Stimulated activated CD4-positive, alpha-beta T cell treated with anti-CD3 and anti-CD28 coated beads, Interleukin-4, amount 100 ng/mL, for 4 hours (primary cell): ENCODE data around the gene ADAMTS3.

Experiments used
- DNase-seq, 2 experiments: peaks; one replicate each; pipeline ENCODE4 v3.0.0-alpha.2; 2020

ADAMTS3 gene

GRCh38 chr4:72391281-72391680 lies 177.7 kb downstream of the ADAMTS3 start:
- no peak for DNase-seq

DNA sequence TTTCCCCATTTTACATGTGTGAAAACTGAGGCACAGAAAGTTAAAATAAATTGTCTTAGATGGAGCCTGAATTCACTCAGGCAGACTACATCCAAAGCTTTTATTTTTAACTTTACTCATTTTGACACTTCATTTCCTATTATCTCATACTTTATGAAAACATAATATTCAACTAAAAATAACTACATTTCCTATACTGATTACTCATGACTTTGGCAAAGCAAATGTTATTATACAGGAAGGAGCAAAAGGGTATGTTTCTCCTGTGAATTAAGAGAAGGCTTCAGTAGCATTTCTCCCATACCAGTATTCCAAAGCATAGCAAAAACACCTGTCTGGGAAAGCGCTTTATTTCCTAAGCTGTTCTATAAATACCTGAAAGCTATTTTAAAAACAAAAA lies 178.6 kb downstream of the ADAMTS3 start:
- no peak for DNase-seq

- DNase-seq = no peak
These were observed 180.5 kb downstream of the ADAMTS3 start for GRCh38 chr4:72388521-72388920.

GRCh38 chr4:72387959-72388358 lies 181.1 kb downstream of the ADAMTS3 start:
- DNase-seq = no peak

GRCh38 chr4:72383439-72383838 lies 185.6 kb downstream of the ADAMTS3 start:
- no peak for DNase-seq

DNA sequence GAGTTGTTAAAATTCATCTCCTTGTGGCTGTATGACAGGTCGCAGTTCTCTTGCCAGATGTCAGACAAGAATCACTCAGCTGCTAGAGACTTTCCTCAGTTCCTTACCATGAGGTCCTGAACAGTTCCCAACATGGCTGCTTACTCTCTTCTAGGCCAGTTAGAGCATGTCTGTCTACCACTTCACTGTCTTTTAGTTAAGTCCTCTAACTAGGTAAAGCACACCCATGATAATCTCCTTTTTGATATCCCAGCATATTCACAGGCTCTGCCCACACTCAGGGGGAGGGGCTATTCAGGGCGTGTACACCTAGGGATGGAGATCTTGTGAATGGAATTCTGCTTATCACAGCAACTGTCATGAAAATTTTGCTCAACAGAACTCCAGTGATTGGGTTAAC lies 190.1 kb downstream of the ADAMTS3 start:
- DNase-seq = no peak

GRCh38 chr4:72377491-72378194 lies 191.4 kb downstream of the ADAMTS3 start:
- no peak for DNase-seq

DNA sequence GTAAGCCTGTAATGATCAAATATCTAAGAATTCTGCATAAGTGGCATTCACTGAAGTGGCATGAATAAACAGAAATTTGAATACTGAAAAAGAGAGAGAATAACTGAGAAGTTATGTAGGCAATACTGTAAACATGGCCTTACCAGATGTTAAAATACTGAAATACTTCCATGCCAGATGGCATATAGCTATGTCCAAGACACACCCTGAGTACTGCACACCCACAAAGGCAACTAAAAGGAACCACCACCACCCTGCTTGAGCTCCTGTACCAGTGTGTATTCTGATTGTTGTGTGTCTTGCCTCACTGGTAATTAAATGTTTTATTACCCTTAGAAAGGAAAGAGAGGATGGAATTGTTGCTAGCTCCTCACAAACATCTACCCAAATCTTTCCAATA lies 192.1 kb downstream of the ADAMTS3 start:
- DNase-seq = no peak

DNA sequence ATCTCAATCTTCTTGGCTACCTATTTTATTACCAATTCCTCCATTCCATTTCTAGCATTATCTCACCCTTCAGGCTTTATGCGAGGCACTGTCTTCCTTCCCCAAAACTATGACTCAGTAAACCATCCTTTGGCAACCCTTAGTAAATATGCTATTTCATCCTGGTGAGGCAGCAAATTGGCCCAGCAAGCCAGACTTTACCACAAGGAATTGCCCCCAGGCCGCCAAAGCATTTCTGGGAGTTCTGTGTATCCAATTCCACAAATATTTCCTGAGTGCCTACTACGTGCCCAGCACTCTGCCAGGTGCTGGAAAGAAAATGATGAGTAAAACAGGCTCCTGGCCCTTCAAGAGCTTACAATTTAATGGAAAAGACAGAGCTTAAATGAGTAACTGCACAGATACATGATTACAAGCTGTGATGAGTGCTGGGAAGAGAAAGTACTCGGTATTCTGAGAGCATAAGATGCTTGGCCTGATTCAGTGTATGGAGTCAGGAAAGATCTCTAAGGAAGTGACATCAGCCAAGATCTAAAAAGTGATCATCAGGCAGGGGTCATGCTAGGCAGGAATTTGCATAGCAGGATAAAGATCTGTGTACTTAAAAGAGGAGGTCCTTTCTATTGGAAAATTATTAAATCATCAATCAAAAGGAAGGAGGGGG lies 193.8 kb downstream of the ADAMTS3 start:
- no peak for DNase-seq

DNA sequence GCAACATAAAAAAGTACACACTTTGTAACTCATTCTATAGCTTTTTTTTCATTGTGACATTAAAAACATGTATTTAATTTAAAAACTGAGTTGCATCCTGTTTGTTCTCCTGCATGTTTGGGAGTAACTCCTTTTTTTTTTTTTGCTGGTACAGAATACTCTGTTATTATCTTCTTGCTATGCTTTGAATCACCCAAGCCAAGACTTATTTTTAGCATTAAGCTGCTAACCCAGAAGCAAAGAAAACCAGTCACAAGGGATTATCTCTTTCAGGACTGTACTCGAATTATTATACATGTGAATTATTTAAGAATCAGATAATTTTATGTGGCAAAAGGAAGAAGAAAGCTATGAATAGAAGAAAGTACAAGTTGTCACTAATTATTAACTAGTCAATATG lies 194.9 kb downstream of the ADAMTS3 start:
- DNase-seq = no peak

DNA sequence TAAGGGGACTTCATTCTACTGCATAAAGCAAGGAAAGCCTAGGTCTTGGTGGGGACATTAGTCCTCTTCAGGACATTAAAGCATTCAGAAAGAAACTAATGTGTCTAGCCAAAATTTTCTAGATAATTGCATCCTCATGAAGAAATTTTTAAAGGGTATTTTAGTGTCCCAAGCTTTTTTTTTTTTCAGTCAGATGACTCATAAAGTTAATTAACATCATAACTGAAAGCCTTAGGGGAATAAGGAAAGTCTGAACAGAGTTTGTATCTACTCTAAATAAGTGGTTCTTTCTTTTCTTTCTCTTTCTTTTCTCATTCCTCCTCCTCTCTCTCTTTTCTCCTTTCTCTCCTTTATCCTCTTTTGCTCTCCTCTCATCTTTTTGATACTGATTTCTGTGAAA lies 202.4 kb downstream of the ADAMTS3 start:
- no peak for DNase-seq

- no peak for DNase-seq
These were observed 203.0 kb downstream of the ADAMTS3 start for GRCh38 chr4:72365981-72366380.

DNA sequence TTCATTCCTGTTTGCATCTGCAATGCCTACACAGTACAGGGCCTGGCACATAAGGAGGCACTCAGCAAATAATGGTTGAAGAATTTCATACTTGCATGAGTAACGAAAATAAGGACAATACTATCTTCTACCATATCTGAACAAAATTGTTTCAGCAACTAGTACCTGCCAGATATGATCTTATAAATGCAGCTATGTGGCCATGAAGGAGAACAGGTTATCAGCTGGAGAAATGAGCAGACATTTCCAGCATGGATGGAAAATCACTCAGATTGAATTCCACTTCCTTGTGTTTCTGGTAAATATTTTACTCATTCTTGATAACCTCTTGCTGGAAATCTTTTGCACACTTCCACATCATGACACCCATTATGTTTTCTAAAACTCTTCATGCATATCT lies 204.0 kb downstream of the ADAMTS3 start:
- no peak for DNase-seq

- no peak for DNase-seq
These were observed 208.9 kb downstream of the ADAMTS3 start for GRCh38 chr4:72360075-72360474.

- no peak for DNase-seq
These were observed 210.5 kb downstream of the ADAMTS3 start for GRCh38 chr4:72358483-72358882.

DNA sequence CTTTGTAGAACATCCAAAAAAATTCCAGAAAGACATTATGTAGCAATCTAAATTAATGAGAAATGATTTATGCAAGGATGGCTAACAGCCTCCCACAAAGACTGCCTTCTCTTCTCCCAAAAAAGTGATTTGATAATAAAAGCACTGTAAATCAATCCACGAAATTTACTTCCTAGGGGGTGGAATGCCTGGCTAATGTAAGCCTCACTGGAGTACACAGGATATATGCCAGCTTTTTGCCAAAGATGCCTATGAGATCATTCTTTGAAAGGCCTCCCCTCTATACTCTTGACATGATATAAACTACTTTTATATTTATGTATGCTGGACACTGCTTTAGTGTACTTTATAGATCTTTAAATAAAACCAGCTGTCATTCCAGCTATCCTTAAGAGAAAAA lies 211.1 kb downstream of the ADAMTS3 start:
- DNase-seq = no peak

DNA sequence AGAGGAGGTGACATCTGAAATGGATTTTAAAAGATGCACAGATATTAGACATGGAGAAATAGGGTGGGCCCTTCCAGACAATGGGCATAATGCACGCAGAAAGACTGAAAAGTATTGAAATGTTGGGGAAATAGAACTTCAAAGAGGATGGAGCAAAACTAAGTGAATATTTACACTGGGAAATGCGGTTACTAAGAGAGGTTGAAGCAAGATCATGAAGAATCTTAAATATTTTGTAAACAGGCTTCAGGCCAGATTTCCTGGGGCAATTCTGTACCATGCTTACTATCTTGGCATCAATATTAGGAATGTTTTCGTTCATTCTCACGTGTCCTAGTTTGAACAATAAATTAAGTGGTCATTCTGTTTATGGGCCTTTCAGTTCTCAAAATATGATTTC lies 216.3 kb downstream of the ADAMTS3 start:
- DNase-seq = no peak

DNA sequence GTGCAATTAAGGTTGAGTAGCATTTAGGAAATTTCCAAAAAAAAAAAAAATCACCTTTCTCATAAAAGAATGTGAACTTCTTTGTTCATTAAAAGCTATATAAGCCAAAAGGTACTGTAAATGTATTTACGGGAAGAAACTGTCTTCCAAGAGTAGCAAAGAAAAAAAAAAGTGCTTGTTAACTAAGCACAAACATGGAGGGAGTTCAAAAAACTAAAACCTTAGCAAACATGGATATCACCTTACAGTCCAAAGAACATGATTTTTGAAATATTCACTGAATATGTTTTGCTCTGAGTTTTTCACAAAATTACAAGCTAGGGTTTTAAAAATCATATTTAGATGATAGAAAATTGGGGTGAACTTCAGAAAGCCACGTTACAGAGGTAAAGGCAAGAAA lies 217.5 kb downstream of the ADAMTS3 start:
- no peak for DNase-seq

- no peak for DNase-seq
These were observed 220.3 kb downstream of the ADAMTS3 start for GRCh38 chr4:72348701-72349100.

GRCh38 chr4:72344418-72344817 lies 224.6 kb downstream of the ADAMTS3 start:
- DNase-seq = no peak

GRCh38 chr4:72341432-72341820 lies 227.6 kb downstream of the ADAMTS3 start:
- DNase-seq = no peak

DNA sequence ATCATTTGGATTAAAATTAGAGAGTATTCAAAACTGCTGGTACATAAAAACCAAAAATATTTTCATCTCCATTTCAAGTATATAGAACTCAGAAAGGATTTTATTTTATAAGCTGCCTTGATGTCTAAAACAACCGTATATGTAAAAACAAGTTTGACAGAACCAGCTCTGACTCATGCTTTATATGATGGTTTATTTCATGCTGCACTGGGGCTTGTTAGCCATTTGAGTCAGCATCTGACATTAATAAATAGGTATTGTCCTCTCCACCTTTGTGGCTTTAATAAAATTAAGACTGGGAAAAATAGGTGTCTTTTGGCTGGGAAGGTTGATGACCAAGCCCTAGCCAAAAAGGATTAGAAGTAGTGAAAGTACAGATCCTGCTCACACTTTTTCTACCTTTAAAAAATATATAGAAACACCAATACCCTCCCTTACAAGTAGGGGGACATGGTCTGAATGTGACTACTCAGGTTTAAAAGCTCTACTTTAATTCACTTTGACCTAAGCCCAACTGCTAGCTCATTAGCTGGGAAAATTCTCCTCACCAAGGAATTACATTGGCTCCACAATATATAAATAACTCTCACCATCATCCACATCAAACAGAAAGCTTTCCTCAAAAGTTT lies 228.1 kb downstream of the ADAMTS3 start:
- no peak for DNase-seq

DNA sequence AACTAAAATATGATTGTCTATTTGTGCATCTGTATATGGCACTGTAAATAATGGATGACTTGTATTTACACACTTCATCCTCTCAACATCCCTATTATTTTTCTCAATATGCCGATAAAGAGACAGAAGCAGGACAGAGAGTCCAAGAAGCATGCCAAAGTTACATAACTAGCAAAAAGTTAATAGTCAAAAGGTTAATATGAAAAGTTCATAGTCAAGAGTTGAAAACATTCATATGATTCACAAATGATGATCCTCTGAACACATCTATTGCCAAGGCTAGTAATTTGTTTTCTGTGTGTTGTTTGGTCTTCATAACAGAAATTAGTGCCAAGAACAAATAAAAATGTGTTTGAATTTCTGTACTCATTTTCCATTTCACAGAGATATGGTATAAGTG lies 231.0 kb downstream of the ADAMTS3 start:
- DNase-seq = no peak

GRCh38 chr4:72330381-72330780 lies 238.6 kb downstream of the ADAMTS3 start:
- no peak for DNase-seq
